Sigmoid colon (tissue), 4 donors: ENCODE measurements around the gene CFAP100.

Experiments used
- CTCF ChIP-seq, 4 experiments: fragments of 450-650 bp in 3 of 4; fragments of 200-600 bp in 1 of 4; IDR thresholded peaks; one replicate each; pipeline ENCODE4 v1.5.1; 2016 to 2019; ENCODE audit warnings: antibody characterized with exemption in 4 of 4, mild to moderate bottlenecking in 3 of 4, moderate library complexity in 2 of 4
- POLR2A ChIP-seq, 2 donors: fragments of 450-650 bp; IDR thresholded peaks; one replicate each; pipeline ENCODE4 v1.6.1; 2016; ENCODE audit warnings: antibody characterized with exemption in 2 of 2, mild to moderate bottlenecking in 2 of 2, moderate library complexity in 2 of 2
- POLR2AphosphoS5 ChIP-seq, 4 donors: sonication (generic); formaldehyde crosslinking; IDR thresholded peaks; one replicate each; pipeline ENCODE4 v1.6.1; 2017; ENCODE audit warnings: antibody characterized with exemption in 4 of 4

GRCh38 chr3:126424751-126425150 is 30.0 kb downstream of the CFAP100 start:
- TF ChIP-seq POLR2A (IDR thresholded peaks at IDR 0.05) (no peak), CTCF (IDR thresholded peaks at IDR 0.05) (no peak), POLR2AphosphoS5 (IDR thresholded peaks at IDR 0.05) (no peak)
